IMR-90 (cell line): Measurements from ENCODE around the gene FAM53B. TPM values are rescaled to one million over a fixed set of nuclear protein-coding genes. Genes with fewer than 3 reads are reported as not detected.

Experiments
- ATAC-seq: fragments of 200-7000 bp; cut with Tn5 transposase; 2 replicates; pipeline ENCODE4 v1.9.1; 2020; ENCODE audit warnings: low read depth, mild to moderate bottlenecking, moderate library complexity
- BruUV-seq: library from RNA; stranded (reverse); fragments of 400-500 nt; replicated peaks from 2 replicates; lab custom pipeline; 2021; lab: Mats Ljungman, UMichigan
- CTCF ChIA-PET: fragments of 300-600 bp; formaldehyde crosslinking; extraction: SDS; loops from one replicate; lab custom pipeline; 2021; ENCODE audit warnings: antibody characterized with exemption; lab: Yijun Ruan, JAX
- POLR2A ChIA-PET: fragments of 300-600 bp; sonication (Branson Sonifier 250); formaldehyde crosslinking; loops from one replicate; lab custom pipeline; 2022; ENCODE audit warnings: antibody characterized with exemption; ENCODE audit not compliant: unreplicated experiment; lab: Charles Lee
- DNase-seq: peaks from one replicate; pipeline ENCODE4 v3.0.0; 2013
- H2AFZ ChIP-seq: replicated peaks from 2 replicates; pipeline ENCODE3; 2013; ENCODE audit warnings: low read length, mild to moderate bottlenecking; ENCODE audit not compliant: poor library complexity
- H2AK5ac ChIP-seq: 2 replicates; pipeline ENCODE4 v1.6.1; 2013; ENCODE audit warnings: low read depth, low read length, inconsistent platforms
- H2AK9ac ChIP-seq: replicated peaks from 2 replicates; pipeline ENCODE3; 2013; ENCODE audit warnings: mild to moderate bottlenecking, low read depth, low read length, moderate library complexity; ENCODE audit not compliant: poor library complexity
- H2BK120ac ChIP-seq: 2 replicates; pipeline ENCODE4 v1.6.1; 2013; ENCODE audit warnings: low read depth, low read length, inconsistent platforms
- H2BK15ac ChIP-seq: 3 replicates; pipeline ENCODE4 v1.6.1; 2013; ENCODE audit warnings: low read depth, low read length, inconsistent platforms
- H2BK20ac ChIP-seq: 2 replicates; pipeline ENCODE4 v1.6.1; 2013; ENCODE audit warnings: low read depth, mild to moderate bottlenecking, inconsistent platforms, low read length, moderate library complexity
- H2BK5ac ChIP-seq: 2 replicates; pipeline ENCODE4 v1.6.1; 2013; ENCODE audit warnings: mild to moderate bottlenecking, low read depth, low read length, inconsistent platforms; ENCODE audit not compliant: poor library complexity, severe bottlenecking
- H3K14ac ChIP-seq: replicated peaks from 2 replicates; pipeline ENCODE4 v1.6.1; 2013; ENCODE audit warnings: low read depth, low read length, inconsistent platforms
- H3K18ac ChIP-seq: 2 replicates; pipeline ENCODE4 v1.6.1; 2013; ENCODE audit warnings: low read depth, low read length, control low read depth
- H3K23ac ChIP-seq: 2 replicates; pipeline ENCODE4 v1.6.1; 2013; ENCODE audit warnings: low read depth, low read length, inconsistent platforms
- H3K27ac ChIP-seq: 2 replicates; pipeline ENCODE4 v1.5.1; 2013; ENCODE audit warnings: mild to moderate bottlenecking, control low read depth, low read length; ENCODE audit not compliant: insufficient read depth
- H3K27me3 ChIP-seq: 2 replicates; pipeline ENCODE4 v1.6.1; 2013; ENCODE audit warnings: low read length; ENCODE audit not compliant: control insufficient read depth, insufficient read depth
- H3K36me3 ChIP-seq: 2 replicates; pipeline ENCODE4 v1.6.1; 2013; ENCODE audit warnings: low read length, mixed read lengths; ENCODE audit not compliant: control insufficient read depth, insufficient read depth
- H3K4ac ChIP-seq: 2 replicates; pipeline ENCODE4 v1.6.1; 2013; ENCODE audit warnings: low read depth, low read length, inconsistent platforms
- H3K4me1 ChIP-seq: 2 replicates; pipeline ENCODE4 v1.6.1; 2013; ENCODE audit warnings: low read length, mixed read lengths; ENCODE audit not compliant: control insufficient read depth, insufficient read depth
- H3K4me2 ChIP-seq: 2 replicates; pipeline ENCODE4 v1.6.1; 2013; ENCODE audit warnings: low read depth, mild to moderate bottlenecking, control low read depth, low read length, moderate library complexity
- H3K4me3 ChIP-seq: 2 replicates; pipeline ENCODE4 v1.5.1; 2013; ENCODE audit warnings: low read depth, mild to moderate bottlenecking, control low read depth, low read length, moderate library complexity; ENCODE audit not compliant: insufficient read depth
- H3K56ac ChIP-seq: 2 replicates; pipeline ENCODE4 v1.6.1; 2013; ENCODE audit warnings: low read length, inconsistent platforms; ENCODE audit not compliant: insufficient read depth; ENCODE audit errors: extremely low read depth
- H3K79me1 ChIP-seq, 2 experiments: 2 replicates each; pipeline ENCODE4 v1.6.1; 2013; ENCODE audit warnings: low read length in 2 of 2, inconsistent platforms in 1 of 2, low read depth in 1 of 2
- H3K9ac ChIP-seq: 2 replicates; pipeline ENCODE4 v1.6.1; 2013; ENCODE audit warnings: low read depth, low read length, control low read depth
- H3K9me1 ChIP-seq: 2 replicates; pipeline ENCODE4 v1.6.1; 2013; ENCODE audit warnings: low read length, inconsistent platforms; ENCODE audit not compliant: insufficient read depth
- H3K9me3 ChIP-seq: 2 replicates; pipeline ENCODE4 v1.6.1; 2013; ENCODE audit warnings: low read length; ENCODE audit not compliant: control insufficient read depth, insufficient read depth
- H4K20me1 ChIP-seq: 2 replicates; pipeline ENCODE4 v1.6.1; 2013; ENCODE audit warnings: low read length, inconsistent platforms; ENCODE audit not compliant: insufficient read depth
- H4K5ac ChIP-seq: 2 replicates; pipeline ENCODE4 v1.6.1; 2013; ENCODE audit warnings: mild to moderate bottlenecking, low read depth, low read length, control low read depth
- H4K8ac ChIP-seq, 2 experiments: 2 replicates each; pipeline ENCODE4 v1.6.1; 2013; ENCODE audit warnings: low read depth in 2 of 2, low read length in 2 of 2, control low read depth in 1 of 2, inconsistent platforms in 1 of 2
- H4K91ac ChIP-seq: 2 replicates; pipeline ENCODE4 v1.6.1; 2013; ENCODE audit warnings: low read depth, low read length, inconsistent platforms; ENCODE audit not compliant: insufficient read depth
- BHLHE40 ChIP-seq: fragments of 150-350 bp; IDR thresholded peaks from 2 replicates; pipeline ENCODE4 v1.6.1; 2016; ENCODE audit warnings: mild to moderate bottlenecking, low read depth, low read length
- CEBPB ChIP-seq: IDR thresholded peaks from 2 replicates; pipeline ENCODE4 v1.6.1; 2012; ENCODE audit warnings: low read depth, low read length, improper control_type of control experiment
- FOS ChIP-seq: fragments of 150-350 bp; IDR thresholded peaks from 2 replicates; pipeline ENCODE4 v1.6.1; 2016; ENCODE audit warnings: low read depth, low read length
- MAZ ChIP-seq: IDR thresholded peaks from 2 replicates; pipeline ENCODE4 v1.6.1; 2012; ENCODE audit warnings: low read depth, mild to moderate bottlenecking, low read length, improper control_type of control experiment, moderate library complexity, borderline replicate concordance
- NFE2L2 ChIP-seq: fragments of 150-350 bp; IDR thresholded peaks from 2 replicates; pipeline ENCODE4 v1.6.1; 2016; ENCODE audit warnings: low read depth, mild to moderate bottlenecking, low read length
- POLR2A ChIP-seq: IDR thresholded peaks from 2 replicates; pipeline ENCODE4 v1.6.1; 2012; ENCODE audit warnings: mild to moderate bottlenecking, low read depth, low read length
- RAD21 ChIP-seq: IDR thresholded peaks from 2 replicates; pipeline ENCODE4 v1.6.1; 2012; ENCODE audit warnings: low read length, improper control_type of control experiment
- RCOR1 ChIP-seq: IDR thresholded peaks from 2 replicates; pipeline ENCODE4 v1.6.1; 2012; ENCODE audit warnings: mild to moderate bottlenecking, low read length, improper control_type of control experiment; ENCODE audit not compliant: insufficient replicate concordance
- RFX5 ChIP-seq: IDR thresholded peaks from 2 replicates; pipeline ENCODE4 v1.8.0; 2012; ENCODE audit warnings: low read depth, mild to moderate bottlenecking, low read length, moderate library complexity
- SMC3 ChIP-seq: fragments of 150-350 bp; IDR thresholded peaks from 2 replicates; pipeline ENCODE4 v1.6.1; 2016; ENCODE audit warnings: low read depth, mild to moderate bottlenecking, antibody characterized with exemption, low read length, moderate library complexity
- WGBS, 2 experiments: methylation state at CpG; one replicate each; pipeline versions ENCODE4 v1.1.5 to v1.1.7; 2013; ENCODE audit warnings: missing lambda C conversion rate in 2 of 2; ENCODE audit not compliant: insufficient read length in 1 of 2; ENCODE audit errors: extremely low coverage in 2 of 2; 5-methylcytosine and 5-hydroxymethylcytosine counted together
- dilution Hi-C: fragments of 300-500 bp; cut with HindIII; formaldehyde crosslinking; loops from one replicate; pipeline ENCODE4 v1.14.3; 2018; ENCODE audit warnings: low sequenced_read_pairs; ENCODE audit not compliant: unreplicated experiment
- in situ Hi-C: fragments of 300-500 bp; cut with MboI; formaldehyde crosslinking; loops from 3 replicates; pipeline ENCODE4 v1.14.3; 2019; ENCODE audit warnings: low sequenced_read_pairs, inconsistent platforms, mixed read lengths
- intact Hi-C: fragments of 100-400 bp; cut with micrococcal nuclease; formaldehyde crosslinking; loops from 2 replicates; pipeline ENCODE4 v1.10.0; 2022
- polyA plus RNA-seq, 3 experiments: library from polyadenylated mRNA; depleted of rRNA; stranded (reverse); fragments of >200 nt; gene quantifications; 2 replicates each; pipeline ENCODE4 v1.2.3, GENCODE V29; 2012; ENCODE audit warnings: low replicate concordance in 1 of 3
- total RNA-seq: library from RNA; depleted of rRNA; stranded (reverse); fragments of >200 nt; gene quantifications from 2 replicates; pipeline ENCODE4 v1.2.3, GENCODE V29; 2012
- TF ChIP-seq, protein P1 (sequence below): conservative IDR thresholded peaks from 2 replicates; pipeline ENCODE4 v1.5.1; 2012; ENCODE audit warnings: mild to moderate bottlenecking, low read depth, low read length, improper control_type of control experiment

FAM53B gene
- total and polyA plus RNA-seq, 2 of the 4 experiments (the other 2 are of a cell fraction): 3.8 to 5.7 TPM

DNA sequence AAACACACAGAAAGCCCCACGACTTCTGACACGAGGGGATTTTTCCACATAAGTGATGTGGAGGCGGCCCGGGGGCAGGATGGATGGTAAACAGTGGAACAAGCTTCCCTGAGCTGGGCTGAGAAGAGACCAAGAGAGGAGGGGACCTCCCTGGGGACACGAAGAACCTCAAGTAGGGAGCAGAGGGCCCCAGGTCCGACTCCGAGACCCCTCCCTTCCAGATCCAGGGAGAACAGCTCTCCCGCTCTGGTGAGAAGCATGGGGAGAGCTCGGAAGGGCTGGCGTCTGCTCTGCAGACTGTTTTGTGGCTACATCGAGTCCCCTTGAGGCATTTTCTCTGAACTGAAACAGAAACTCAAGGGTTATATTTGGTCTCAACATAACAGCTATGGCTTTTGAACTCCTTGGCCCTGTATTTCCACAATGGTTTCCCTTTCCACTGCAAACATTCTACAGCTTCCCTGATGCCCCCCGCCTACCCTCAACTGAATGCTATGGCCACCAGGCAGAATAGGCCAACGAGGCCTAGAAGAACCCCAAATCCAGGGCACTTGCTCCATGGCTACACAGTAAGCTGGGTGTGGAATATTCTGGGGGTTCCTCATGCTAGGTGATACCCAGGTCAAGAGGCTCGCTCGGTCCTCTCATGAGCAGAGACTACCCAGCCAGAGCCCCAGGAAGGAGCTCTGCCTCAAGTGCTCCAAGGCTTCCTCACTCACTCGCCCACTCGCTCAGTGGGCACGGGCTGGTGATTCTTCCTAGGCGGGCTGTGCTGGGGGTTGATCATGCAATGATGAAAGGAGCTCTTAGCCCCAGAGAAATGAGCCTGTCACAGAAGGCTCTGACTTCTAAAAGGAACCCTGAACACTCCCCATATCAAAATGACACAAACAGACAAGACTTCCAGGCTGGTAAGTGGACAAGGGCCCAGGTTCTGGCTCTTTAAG, 47.5 kb downstream of the FAM53B start:
- no peak overlapping the region for H2BK15ac ChIP-seq
- H3K27ac ChIP-seq: no peak overlapping the region
- 93% methylated on average over 3 of the region's 19 CpGs; no CpG with 5 or more reads in 1 of the 2 experiments for WGBS, 2 experiments
- H3K4me1 ChIP-seq: peaks cover 8% of the 10 kb centered on the region
- no peak overlapping the region for H2AK9ac ChIP-seq
- no peak overlapping the region for H2BK20ac ChIP-seq
- H3K9me3 ChIP-seq: no peaks in the 10 kb centered on the region
- H3K79me1 ChIP-seq: 0 out of 4 replicates have a peak, but pooled peaks cover 0 to 6% of the 10 kb centered on the region in 2 experiments
- no peak overlapping the region for H3K23ac ChIP-seq
- no peak overlapping the region for H2AFZ ChIP-seq
- dilution Hi-C loops (no loop called here), in situ Hi-C loops (no loop called here), intact Hi-C loops (no loop called here)
- ChIA-PET CTCF (no interaction called here), POLR2A (no interaction called here)
- H4K8ac ChIP-seq: no peak overlapping the region
- no peak for TF ChIP-seq FOS
- no peak for TF ChIP-seq MAZ
- no peak for TF ChIP-seq RCOR1
- no peak for TF ChIP-seq RFX5
- TF ChIP-seq NFE2L2: no peak
- TF ChIP-seq RAD21: no peak
- TF ChIP-seq BHLHE40: no peak
- TF ChIP-seq, protein P1, sequence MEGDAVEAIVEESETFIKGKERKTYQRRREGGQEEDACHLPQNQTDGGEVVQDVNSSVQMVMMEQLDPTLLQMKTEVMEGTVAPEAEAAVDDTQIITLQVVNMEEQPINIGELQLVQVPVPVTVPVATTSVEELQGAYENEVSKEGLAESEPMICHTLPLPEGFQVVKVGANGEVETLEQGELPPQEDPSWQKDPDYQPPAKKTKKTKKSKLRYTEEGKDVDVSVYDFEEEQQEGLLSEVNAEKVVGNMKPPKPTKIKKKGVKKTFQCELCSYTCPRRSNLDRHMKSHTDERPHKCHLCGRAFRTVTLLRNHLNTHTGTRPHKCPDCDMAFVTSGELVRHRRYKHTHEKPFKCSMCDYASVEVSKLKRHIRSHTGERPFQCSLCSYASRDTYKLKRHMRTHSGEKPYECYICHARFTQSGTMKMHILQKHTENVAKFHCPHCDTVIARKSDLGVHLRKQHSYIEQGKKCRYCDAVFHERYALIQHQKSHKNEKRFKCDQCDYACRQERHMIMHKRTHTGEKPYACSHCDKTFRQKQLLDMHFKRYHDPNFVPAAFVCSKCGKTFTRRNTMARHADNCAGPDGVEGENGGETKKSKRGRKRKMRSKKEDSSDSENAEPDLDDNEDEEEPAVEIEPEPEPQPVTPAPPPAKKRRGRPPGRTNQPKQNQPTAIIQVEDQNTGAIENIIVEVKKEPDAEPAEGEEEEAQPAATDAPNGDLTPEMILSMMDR: no peak
- no peak for TF ChIP-seq CEBPB
- no peak for TF ChIP-seq POLR2A
- no peak for TF ChIP-seq SMC3
- no peak overlapping the region for H3K9ac ChIP-seq
- H3K4me3 ChIP-seq: no peak overlapping the region
- H3K4me2 ChIP-seq: no peak overlapping the region
- no peaks in the 10 kb centered on the region for H3K27me3 ChIP-seq
- no peak overlapping the region for H3K14ac ChIP-seq
- H3K4ac ChIP-seq: no peak overlapping the region
- no peak overlapping the region for H2AK5ac ChIP-seq
- no peak for ATAC-seq
- H3K36me3 ChIP-seq: peaks cover 12% of the 10 kb centered on the region
- no peak overlapping the region for H4K91ac ChIP-seq
- H3K56ac ChIP-seq: no peak overlapping the region
- H2BK5ac ChIP-seq: no peak overlapping the region
- peaks cover 3% of the 10 kb centered on the region for H4K20me1 ChIP-seq
- H3K18ac ChIP-seq: no peak overlapping the region
- no TSS peak for BruUV-seq
- peaks cover 14% of the 10 kb centered on the region; the same call in 1 of the 2 replicates for H3K9me1 ChIP-seq
- H2BK120ac ChIP-seq: no peak overlapping the region
- no peak for DNase-seq
- no peak overlapping the region for H4K5ac ChIP-seq
